SK-N-SH (cell line): Measurements from ENCODE around the gene PPP1R9A. TPM values are rescaled to one million over a fixed set of nuclear protein-coding genes. Genes with fewer than 3 reads are reported as not detected.

ENCODE experiments used
- CTCF ChIA-PET: fragments of 300-600, 350-600 bp; formaldehyde crosslinking; extraction: SDS; loops from one replicate; lab custom pipeline; 2021; lab: Yijun Ruan, JAX
- POLR2A ChIA-PET: fragments of 350-600 bp; sonication (Branson Sonifier 250); formaldehyde crosslinking; extraction: SDS; loops from one replicate; lab custom pipeline; 2020; ENCODE audit warnings: antibody characterized with exemption, inconsistent platforms; lab: Yijun Ruan, JAX
- DNase-seq: peaks from one replicate; pipeline ENCODE4 v3.0.0; 2012
- H2AFZ ChIP-seq: fragments of 200-600 bp; sonication (generic); 2 replicates; pipeline ENCODE4 v1.8.1; 2016; ENCODE audit warnings: antibody characterized with exemption, mild to moderate bottlenecking, low read depth
- H3F3A ChIP-seq: fragments of 200-600 bp; sonication (generic); replicated peaks from 2 replicates; pipeline ENCODE3; 2016; ENCODE audit warnings: antibody characterized with exemption, mild to moderate bottlenecking; ENCODE audit not compliant: insufficient read depth
- H3K27ac ChIP-seq, 2 experiments: fragments of 200-500 bp in 1 of 2; fragments of 200-600 bp in 1 of 2; sonication (Bioruptor generic) in 1 of 2; sonication (generic), shearing (Covaris generic) in 1 of 2; 2 replicates each; pipeline versions ENCODE4 v1.5.1 to v1.6.1; 2014 to 2016; ENCODE audit warnings: low read depth in 2 of 2, inconsistent platforms in 1 of 2, low read length in 1 of 2, mild to moderate bottlenecking in 1 of 2, mixed read lengths in 1 of 2
- H3K27me3 ChIP-seq: fragments of 200-600 bp; sonication (generic), shearing (Covaris generic); 2 replicates; pipeline ENCODE4 v1.6.1; 2016; ENCODE audit warnings: mixed run types; ENCODE audit not compliant: insufficient read depth
- H3K36me3 ChIP-seq, 2 experiments: fragments of 200-500 bp in 1 of 2; fragments of 200-600 bp in 1 of 2; sonication (Bioruptor generic) in 1 of 2; sonication (generic) in 1 of 2; replicated peaks in 1 of 2; 2 replicates each; pipeline versions ENCODE3 to v1.5.1; 2014 to 2016; ENCODE audit warnings: low read length in 1 of 2, mild to moderate bottlenecking in 1 of 2; ENCODE audit not compliant: insufficient read depth in 2 of 2, control insufficient read depth in 1 of 2
- H3K4me1 ChIP-seq, 2 experiments: fragments of 200-500 bp in 1 of 2; fragments of 200-600 bp in 1 of 2; sonication (Bioruptor generic) in 1 of 2; sonication (generic), shearing (Covaris generic) in 1 of 2; 2 replicates each; pipeline versions ENCODE4 v1.5.1 to v1.6.1; 2014 to 2016; ENCODE audit warnings: low read depth in 1 of 2, low read length in 1 of 2, mixed run types in 1 of 2; ENCODE audit not compliant: insufficient read depth in 2 of 2, control insufficient read depth in 1 of 2
- H3K4me2 ChIP-seq: fragments of 200-600 bp; sonication (generic), shearing (Covaris generic); 2 replicates; pipeline ENCODE4 v1.6.1; 2017; ENCODE audit warnings: mixed run types
- H3K4me3 ChIP-seq, 2 experiments: fragments of 200-500 bp in 1 of 2; fragments of 200-600 bp in 1 of 2; sonication (Bioruptor generic) in 1 of 2; sonication (generic), shearing (Covaris generic) in 1 of 2; 2 replicates each; pipeline versions ENCODE4 v1.5.1 to v1.8.1; 2014 to 2016; ENCODE audit warnings: low read depth in 2 of 2, inconsistent platforms in 1 of 2, low read length in 1 of 2, mild to moderate bottlenecking in 1 of 2, mixed read lengths in 1 of 2, moderate library complexity in 1 of 2
- H3K79me2 ChIP-seq: fragments of 200-600 bp; sonication (generic); 2 replicates; pipeline ENCODE4 v1.8.1; 2017; ENCODE audit warnings: mild to moderate bottlenecking; ENCODE audit not compliant: insufficient read depth
- H3K9ac ChIP-seq: fragments of 200-600 bp; sonication (generic); 2 replicates; pipeline ENCODE4 v1.6.1; 2017; ENCODE audit warnings: mixed run types
- H3K9me2 ChIP-seq: fragments of 200-600 bp; sonication (generic); 2 replicates; pipeline ENCODE4 v1.6.1; 2017; ENCODE audit warnings: mixed run types
- H3K9me3 ChIP-seq: fragments of 200-600 bp; sonication (generic); 2 replicates; pipeline ENCODE4 v1.6.1; 2017; ENCODE audit warnings: mixed run types, mild to moderate bottlenecking, moderate library complexity
- H4K20me1 ChIP-seq: fragments of 200-600 bp; sonication (generic); 2 replicates; pipeline ENCODE4 v1.6.1; 2017; ENCODE audit warnings: mild to moderate bottlenecking, mixed run types; ENCODE audit not compliant: insufficient read depth
- CHD2 ChIP-seq: fragments of 150-350 bp; IDR thresholded peaks from 2 replicates; pipeline ENCODE4 v1.6.1; 2018; ENCODE audit warnings: low read length; ENCODE audit not compliant: partially characterized antibody
- CTCF ChIP-seq: fragments of 200-600 bp; sonication (generic); IDR thresholded peaks from 2 replicates; pipeline ENCODE4 v1.6.1; 2017; ENCODE audit warnings: antibody characterized with exemption, mild to moderate bottlenecking, moderate library complexity
- FOXJ3 ChIP-seq: sonication (generic); formaldehyde crosslinking; IDR thresholded peaks from 2 replicates; pipeline ENCODE4 v1.5.1; 2020; ENCODE audit warnings: mild to moderate bottlenecking, missing genetic modification reagents
- FOXM1 ChIP-seq: IDR thresholded peaks from 2 replicates; pipeline ENCODE4 v1.4.0; 2012; ENCODE audit warnings: low read depth, mild to moderate bottlenecking
- JUND ChIP-seq: IDR thresholded peaks from 2 replicates; pipeline ENCODE4 v1.4.0; 2012
- MAX ChIP-seq: IDR thresholded peaks from 2 replicates; pipeline ENCODE4 v1.4.0; 2012; ENCODE audit warnings: low read depth
- MEF2A ChIP-seq: IDR thresholded peaks from 2 replicates; pipeline ENCODE4 v1.4.0; 2012; ENCODE audit warnings: low read depth, borderline replicate concordance
- RCOR1 ChIP-seq: fragments of 150-350 bp; IDR thresholded peaks from 2 replicates; pipeline ENCODE4 v1.6.1; 2017; ENCODE audit warnings: antibody characterized with exemption, low read length
- TAF1 ChIP-seq: IDR thresholded peaks from 2 replicates; pipeline ENCODE4 v1.6.1; 2012; ENCODE audit warnings: low read depth, mild to moderate bottlenecking, low read length, moderate library complexity, borderline replicate concordance
- TEAD4 ChIP-seq: IDR thresholded peaks from 2 replicates; pipeline ENCODE4 v1.4.0; 2012; ENCODE audit warnings: mild to moderate bottlenecking, borderline replicate concordance; ENCODE audit not compliant: insufficient read depth
- USF1 ChIP-seq: IDR thresholded peaks from 2 replicates; pipeline ENCODE4 v1.4.0; 2012; ENCODE audit warnings: low read depth, borderline replicate concordance
- USF2 ChIP-seq: fragments of 150-350 bp; IDR thresholded peaks from 2 replicates; pipeline ENCODE4 v1.6.1; 2017; ENCODE audit warnings: antibody characterized with exemption, low read length, low read depth, borderline replicate concordance
- ZBTB33 ChIP-seq: IDR thresholded peaks from 2 replicates; pipeline ENCODE4 v1.4.0; 2012; ENCODE audit warnings: low read depth, borderline replicate concordance
- polyA plus RNA-seq, 3 experiments: library from polyadenylated mRNA; depleted of rRNA; stranded (reverse); fragments of >200 nt; gene quantifications; 2 replicates each; pipeline ENCODE4 v1.2.3, GENCODE V29; 2012

The PPP1R9A gene
- polyA plus RNA-seq, 1 of the 3 experiments (the other 2 are of a cell fraction): 0.30 TPM

- Histone ChIP-seq H3K36me3 (no peaks in the 10 kb centered on the region), H3K4me1 (no peaks in the 10 kb centered on the region; a peak in 1 of 4 replicates), H3F3A (no peaks in the 10 kb centered on the region), H3K9me3 (no peaks in the 10 kb centered on the region), H3K79me2 (no peaks in the 10 kb centered on the region), H3K4me3 (no peak overlapping the region), H2AFZ (no peak overlapping the region), H3K27me3 (0 out of 2 replicates have a peak, but pooled peaks cover 2% of the 10 kb centered on the region), H4K20me1 (no peaks in the 10 kb centered on the region), H3K9me2 (no peaks in the 10 kb centered on the region), H3K9ac (no peak overlapping the region), H3K27ac (no peak overlapping the region), H3K4me2 (no peak overlapping the region)
- no peak for DNase-seq
- CTCF ChIA-PET: no interaction called here
- no peak for TF ChIP-seq TAF1
- no peak for TF ChIP-seq RCOR1
- no peak for TF ChIP-seq CTCF
- no peak for TF ChIP-seq USF2
- no peak for TF ChIP-seq FOXM1
- TF ChIP-seq USF1: no peak
- TF ChIP-seq ZBTB33: no peak
- no peak for TF ChIP-seq JUND
- TF ChIP-seq TEAD4: no peak
- no peak for TF ChIP-seq CHD2
- no peak for TF ChIP-seq FOXJ3 (CRISPR knock-in tag)
- no peak for TF ChIP-seq MEF2A
- TF ChIP-seq MAX: no peak
- POLR2A ChIA-PET: no interaction called here
These were observed 9.1 kb upstream of the PPP1R9A start for GRCh38 chr7:94898340-94898739.
